Right lobe of liver (tissue), 6 donors: ENCODE data around the gene GRIA3. TPM values are rescaled to one million over a fixed set of nuclear protein-coding genes. Genes with fewer than 3 reads are reported as not detected.
A peak's percentile ranks its signal among the peaks of the same experiment; 100 is the strongest.

Experiments used
- ATAC-seq, 4 donors: fragments of 200-7000 bp; cut with Tn5 transposase; one replicate each; pipeline ENCODE4 v1.9.1; 2020; ENCODE audit warnings: mild to moderate bottlenecking in 4 of 4, moderate library complexity in 4 of 4
- DNase-seq, 3 donors: peaks; one replicate each; pipeline ENCODE4 v3.0.0-alpha.2; 2020
- H3K27ac ChIP-seq, 3 donors: fragments of 200-600 bp; one replicate each; pipeline ENCODE4 v1.8.0; 2022
- H3K27me3 ChIP-seq, 2 donors: fragments of 200-600 bp; one replicate each; pipeline ENCODE4 v1.8.0; 2022
- H3K36me3 ChIP-seq, 4 donors: fragments of 200-600 bp; sonication (generic) in 1 of 4; one replicate each; pipeline versions ENCODE4 v1.5.1 to v1.8.0; 2017 to 2022; ENCODE audit warnings: control low read depth in 1 of 4
- H3K4me1 ChIP-seq, 4 donors: fragments of 200-600 bp; sonication (generic) in 1 of 4; one replicate each; pipeline versions ENCODE4 v1.5.1 to v1.8.0; 2017 to 2022; ENCODE audit warnings: control low read depth in 1 of 4
- H3K4me3 ChIP-seq, 3 donors: fragments of 200-600 bp; one replicate each; pipeline ENCODE4 v1.8.0; 2022
- H3K9me3 ChIP-seq, 4 donors: fragments of 200-600 bp; sonication (generic) in 1 of 4; one replicate each; pipeline versions ENCODE4 v1.5.1 to v1.8.0; 2017 to 2022; ENCODE audit warnings: control low read depth in 1 of 4
- POLR2A ChIP-seq: fragments of 450-650 bp; IDR thresholded peaks from one replicate; pipeline ENCODE4 v1.6.1; 2017; ENCODE audit warnings: antibody characterized with exemption, mild to moderate bottlenecking
- WGBS: methylation state at CpG from one replicate; pipeline ENCODE4 v1.1.6; 2018; ENCODE audit warnings: low coverage, low lambda C conversion rate; ENCODE audit not compliant: insufficient coverage; ENCODE audit errors: missing lambda C conversion rate; 5-methylcytosine and 5-hydroxymethylcytosine counted together
- intact Hi-C, 2 donors: fragments of 100-400 bp; cut with DNase I; formaldehyde crosslinking; loops; one replicate each; pipeline versions ENCODE4 v1.11.2 to v1.14.1; 2022
- total RNA-seq, 6 experiments: library from RNA; depleted of rRNA in 2 of 6; stranded (reverse); fragments of >200 nt in 2 of 6; fragmentation: NEBNext Ultra II Directional in 3 of 6; extraction: Animal tissue kit (Norgen Biotek cat#: 25700) in 3 of 6; gene quantifications; one replicate each; pipeline versions ENCODE4 v1.1.0 to v1.2.4, GENCODE V29; 2016 to 2023
- TF ChIP-seq, protein P1 (sequence below), 4 donors: fragments of 200-600 bp in 3 of 4; fragments of 450-650 bp in 1 of 4; IDR thresholded peaks; one replicate each; pipeline versions ENCODE4 v1.5.1 to v1.8.0; 2016 to 2022; ENCODE audit warnings: antibody characterized with exemption in 4 of 4, mild to moderate bottlenecking in 2 of 4
- donor health status: DM: no; HTN: yes; CAD: no.
- donor health status: DM: no; HTN: no; CAD: no.
- donor health status: DM: no; HTN: no; CAD: no.
- donor health status: DM: no; HTN: yes; CAD: no.
- donor health status: DM: no; HTN: yes; CAD: no.

Gene GRIA3
- total RNA-seq, 6 experiments from 2014 or later, result 0.93 to 6.4 (median 4.1) TPM

DNA sequence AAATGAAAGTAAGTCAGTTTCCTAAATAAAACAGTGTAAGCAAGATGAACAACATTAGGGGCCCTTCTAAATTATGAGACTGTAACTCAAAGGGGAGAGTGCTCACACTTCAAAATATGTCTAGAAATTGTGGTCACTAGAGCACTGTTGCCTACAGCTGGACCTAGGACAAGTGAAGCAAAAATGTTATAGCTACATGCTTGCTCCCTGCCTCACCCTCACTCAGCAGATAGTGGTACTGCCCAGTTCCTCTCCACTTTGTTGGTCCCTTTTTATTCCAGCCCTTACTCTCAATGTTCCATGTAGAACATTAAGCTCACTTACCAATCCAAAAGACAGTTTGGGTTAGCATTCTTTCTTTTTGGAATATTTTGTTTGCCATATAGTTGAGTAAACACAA lies 147.3 kb downstream of the GRIA3 start:
- peaks cover 0 to 6% (median 0%) of the 10 kb centered on the region in 4 donors for H3K4me1 ChIP-seq
- DNase-seq (no peak), ATAC-seq (peak in 1 of 4 donors; percentile 25)
- no peak overlapping the region for H3K4me3 ChIP-seq
- no peaks in the 10 kb centered on the region for H3K27me3 ChIP-seq
- no peak overlapping the region for H3K27ac ChIP-seq
- no peaks in the 10 kb centered on the region for H3K9me3 ChIP-seq
- no peak for TF ChIP-seq POLR2A
- TF ChIP-seq, protein P1, sequence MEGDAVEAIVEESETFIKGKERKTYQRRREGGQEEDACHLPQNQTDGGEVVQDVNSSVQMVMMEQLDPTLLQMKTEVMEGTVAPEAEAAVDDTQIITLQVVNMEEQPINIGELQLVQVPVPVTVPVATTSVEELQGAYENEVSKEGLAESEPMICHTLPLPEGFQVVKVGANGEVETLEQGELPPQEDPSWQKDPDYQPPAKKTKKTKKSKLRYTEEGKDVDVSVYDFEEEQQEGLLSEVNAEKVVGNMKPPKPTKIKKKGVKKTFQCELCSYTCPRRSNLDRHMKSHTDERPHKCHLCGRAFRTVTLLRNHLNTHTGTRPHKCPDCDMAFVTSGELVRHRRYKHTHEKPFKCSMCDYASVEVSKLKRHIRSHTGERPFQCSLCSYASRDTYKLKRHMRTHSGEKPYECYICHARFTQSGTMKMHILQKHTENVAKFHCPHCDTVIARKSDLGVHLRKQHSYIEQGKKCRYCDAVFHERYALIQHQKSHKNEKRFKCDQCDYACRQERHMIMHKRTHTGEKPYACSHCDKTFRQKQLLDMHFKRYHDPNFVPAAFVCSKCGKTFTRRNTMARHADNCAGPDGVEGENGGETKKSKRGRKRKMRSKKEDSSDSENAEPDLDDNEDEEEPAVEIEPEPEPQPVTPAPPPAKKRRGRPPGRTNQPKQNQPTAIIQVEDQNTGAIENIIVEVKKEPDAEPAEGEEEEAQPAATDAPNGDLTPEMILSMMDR (IDR thresholded peaks at IDR 0.05), result no peak
- H3K36me3 ChIP-seq, result no peaks in the 10 kb centered on the region
- intact Hi-C loops, result no loop called here

DNA sequence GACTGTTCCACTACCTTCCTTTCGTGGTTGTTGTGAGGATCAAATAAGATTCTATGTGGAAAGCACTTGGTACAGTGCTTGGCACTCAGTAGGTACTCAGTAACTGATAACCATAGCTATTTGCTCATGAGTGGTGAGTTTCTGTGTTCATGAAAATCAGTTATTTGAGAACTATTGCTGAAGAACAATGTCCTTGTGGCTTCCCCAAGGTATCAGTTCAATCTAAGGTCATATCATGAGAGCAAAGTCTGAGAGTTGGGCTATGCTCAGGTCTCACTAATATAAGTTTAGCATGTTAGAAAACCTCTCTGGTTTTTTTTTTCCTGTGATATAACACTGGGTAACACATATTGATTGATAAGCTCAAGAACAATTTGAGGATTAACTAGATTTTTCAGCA lies 147.8 kb downstream of the GRIA3 start:
- Histone ChIP-seq H3K4me1 (peaks cover 0 to 6% (median 0%) of the 10 kb centered on the region in 4 donors), H3K27me3 (no peaks in the 10 kb centered on the region), H3K4me3 (no peak overlapping the region), H3K36me3 (no peaks in the 10 kb centered on the region), H3K27ac (no peak overlapping the region), H3K9me3 (no peaks in the 10 kb centered on the region)
- WGBS, result 31% methylated on average over 1 of the region's 1 CpG
- TF ChIP-seq POLR2A, result no peak
- TF ChIP-seq, protein P1 (IDR thresholded peaks at IDR 0.05), result no peak
- no peak for ATAC-seq
- intact Hi-C loops, result no loop called here
- no peak for DNase-seq

DNA sequence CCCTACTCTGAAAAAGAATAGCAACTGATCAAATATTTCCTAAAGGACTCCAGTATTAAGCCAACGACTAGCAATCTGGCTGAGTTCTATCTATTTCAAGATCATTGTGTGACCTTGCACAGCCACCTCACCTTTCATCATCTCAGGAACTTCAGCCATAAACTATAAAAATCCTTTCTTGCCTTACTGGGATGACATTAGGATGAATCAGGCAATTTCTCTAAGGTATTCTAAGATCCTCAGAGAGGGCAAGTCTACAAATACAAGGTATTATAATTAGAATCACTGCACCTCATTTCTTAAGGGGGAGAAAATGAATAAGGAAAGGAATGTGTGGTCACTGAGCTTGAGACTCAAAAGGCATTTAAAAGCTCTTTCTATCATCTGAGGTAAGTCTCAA lies 152.6 kb downstream of the GRIA3 start:
- no peaks in the 10 kb centered on the region for H3K9me3 ChIP-seq
- ATAC-seq (no peak), DNase-seq (no peak)
- H3K27ac ChIP-seq, result no peak overlapping the region
- TF ChIP-seq, protein P1 (IDR thresholded peaks at IDR 0.05), result no peak
- peaks cover 0 to 7% (median 0%) of the 10 kb centered on the region in 4 donors for H3K4me1 ChIP-seq
- no peaks in the 10 kb centered on the region for H3K36me3 ChIP-seq
- WGBS, result 36% methylated on average over 1 of the region's 1 CpG
- no peak overlapping the region for H3K4me3 ChIP-seq
- H3K27me3 ChIP-seq, result no peaks in the 10 kb centered on the region
- intact Hi-C loops, result no loop called here

DNA sequence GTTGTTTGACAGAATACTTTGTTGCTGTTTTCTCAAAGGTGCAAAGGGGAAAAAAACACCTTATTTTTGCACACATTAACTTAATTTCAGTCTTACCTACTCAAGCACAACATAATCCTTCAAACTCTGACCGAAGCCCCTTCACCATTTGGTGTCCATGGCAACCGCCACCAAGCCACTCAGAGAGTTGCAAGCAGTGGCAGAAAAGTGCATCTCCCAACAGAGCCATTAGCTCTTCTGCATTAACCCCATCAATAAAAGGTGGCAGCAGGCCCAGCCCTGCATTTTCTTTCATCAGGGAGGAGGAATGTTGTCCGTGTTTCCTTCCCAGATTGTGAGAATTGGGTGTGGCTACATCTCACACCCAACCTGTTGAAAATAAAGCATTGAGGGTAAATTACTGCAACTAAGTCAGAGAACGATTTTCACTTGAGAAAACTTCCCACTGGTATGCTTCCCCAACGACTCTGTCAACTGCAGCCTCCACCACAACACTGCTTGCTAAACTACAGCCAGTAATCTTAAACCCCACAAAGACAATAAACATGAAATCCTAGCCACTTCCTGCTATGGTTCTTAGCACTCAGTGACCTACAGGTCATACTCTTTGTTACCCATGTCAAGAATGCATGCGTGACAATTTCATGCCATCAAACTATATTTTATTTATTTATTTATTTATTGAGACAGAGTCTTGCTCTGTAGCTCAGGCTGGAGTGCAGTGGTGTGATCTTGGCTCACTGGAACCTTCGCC lies 154.0 kb downstream of the GRIA3 start:
- DNase-seq (no peak), ATAC-seq (no peak)
- no peaks in the 10 kb centered on the region for H3K9me3 ChIP-seq
- peaks cover 0 to 7% (median 0%) of the 10 kb centered on the region in 4 donors for H3K4me1 ChIP-seq
- TF ChIP-seq POLR2A, result no peak
- TF ChIP-seq, protein P1 (IDR thresholded peaks at IDR 0.05), result no peak
- no peaks in the 10 kb centered on the region for H3K27me3 ChIP-seq
- H3K36me3 ChIP-seq, result no peaks in the 10 kb centered on the region
- 48% methylated on average over 7 of the region's 7 CpGs for WGBS
- no peak overlapping the region for H3K27ac ChIP-seq
- intact Hi-C loops, result no loop called here
- H3K4me3 ChIP-seq, result no peak overlapping the region
